Measurements from ENCODE around the gene CDCA8. TPM values are rescaled to one million over a fixed set of nuclear protein-coding genes. Genes with fewer than 3 reads are reported as not detected.

Gene CDCA8
- total and polyA plus RNA-seq, 9 of the 15 experiments (the other 6 are each of a cell fraction or from before 2014, with no cell fraction given) = 26.4 to 148 (median 81.8) TPM

GRCh38 chr1:37699147-37699546 lies 6.8 kb downstream of the CDCA8 start:
- in situ Hi-C loops (cut with MboI) (no loop called here), intact Hi-C loops (cut with micrococcal nuclease) (no loop called here)
- Histone ChIP-seq H3K4me2 (ENCODE audit: insufficient read depth, low read length) (no peak overlapping the region), H3K27ac (ENCODE audit: extremely low read depth, low read depth, low read length) (no peak overlapping the region), H3K9me3 (replicated peaks; ENCODE audit: control insufficient read depth, insufficient read depth, low read depth, low read length) (no peaks in the 10 kb centered on the region), H3K27me3 (ENCODE audit: control insufficient read depth in 2 of 2, insufficient read depth in 2 of 2, low read length in 2 of 2) (no peaks in the 10 kb centered on the region), H4K20me1 (replicated peaks; ENCODE audit: control insufficient read depth, insufficient read depth, low read length) (no peaks in the 10 kb centered on the region), H3K9ac (ENCODE audit: insufficient read depth in 1 of 2, low read depth in 2 of 2, low read length in 2 of 2) (no peak overlapping the region), H3K4me3 (no peak overlapping the region), H3K9me1 (ENCODE audit: control insufficient read depth, insufficient read depth, low read length) (no peaks in the 10 kb centered on the region), H2AFZ (ENCODE audit: low read depth, low read length) (no peak overlapping the region), H3K79me2 (ENCODE audit: control insufficient read depth, insufficient read depth, low read length) (peaks cover 18% of the 10 kb centered on the region), H3K4me1 (replicated peaks in 1 of 2; ENCODE audit: control insufficient read depth in 2 of 2, insufficient read depth in 2 of 2, low read length in 2 of 2) (no peaks in the 10 kb centered on the region), H3K36me3 (ENCODE audit: control insufficient read depth, insufficient read depth, low read length) (peaks cover 92% of the 10 kb centered on the region)
- ATAC-seq = no peak
- CTCF ChIA-PET (ENCODE audit: low intra/inter-chr PET ratio) = no interaction called here
- no peak for FAIRE-seq
- POLR2A ChIA-PET = interaction anchor here (0.6 to 4.5 kb wide), 3 partner anchors 11 to 58 kb away, joined by 4 to 26 read pairs (median 5); no protein-coding TSS in a partner anchor
- TF ChIP-seq ASH1L (IDR thresholded peaks at IDR 0.05; ENCODE audit: borderline replicate concordance, low read depth, partially characterized antibody) (no peak), BRD4 (IDR thresholded peaks at IDR 0.05) (no peak), ZBTB26 (CRISPR knock-in tag; IDR thresholded peaks at IDR 0.05) (no peak), HMG20A (CRISPR knock-in tag; conservative IDR thresholded peaks at IDR 0.05) (no peak), ZNF583 (CRISPR knock-in tag; IDR thresholded peaks at IDR 0.05) (no peak), SMC3 (conservative IDR thresholded peaks at IDR 0.05; ENCODE audit: insufficient read depth, low read depth, low read length) (no peak), ZNF507 (tag; conservative IDR thresholded peaks at IDR 0.05) (no peak), DNMT1 (IDR thresholded peaks at IDR 0.05) (no peak), SP2 (IDR thresholded peaks at IDR 0.05; ENCODE audit: extremely low read depth, low read depth, low read length, poor library complexity, severe bottlenecking) (no peak), HMGXB4 (CRISPR knock-in tag; IDR thresholded peaks at IDR 0.05) (no peak), ETV5 (CRISPR knock-in tag; IDR thresholded peaks at IDR 0.05; ENCODE audit: low read depth) (no peak), RBM15 (IDR thresholded peaks at IDR 0.05; ENCODE audit: insufficient read depth, low read length) (no peak), TAL1 (IDR thresholded peaks at IDR 0.05) (no peak), TFE3 (CRISPR knock-in tag; IDR thresholded peaks at IDR 0.05) (no peak)
- no peak for DNase-seq (ENCODE audit: extremely low read depth in 1 of 4, low spot score in 3 of 4)
- 89% methylated on average over 7 of the region's 7 CpGs for WGBS (ENCODE audit: insufficient coverage, low coverage, missing lambda C conversion rate)
- BruUV-seq (replicated peaks) = no TSS peak

Measured in K562 (cell line).